GM21390 (cell line): ENCODE measurements around the gene POLR1B.
A peak's percentile ranks its signal among the peaks of the same experiment; 100 is the strongest.
"Not testable (repeated sequence)": the region's sequence is repeated elsewhere in the genome, so short reads cannot be mapped to it uniquely, and the experiment has no call there.

Source experiments
- ATAC-seq: cut with Tn5 transposase; IDR thresholded peaks from one replicate; pipeline ENCODE4 v1.9.1; 2021; ENCODE audit not compliant: unreplicated experiment

POLR1B gene

GRCh38 chr2:112542123-112542983, at the start of gene POLR1B:
TSS of gene POLR1B (plus strand) at chr2:112542465. CDS start at chr2:112542495, 30 bp downstream.
- ATAC-seq: peak; percentile 76

GRCh38 chr2:112493048-112493447, 49.2 kb upstream of the POLR1B start:
- no peak for ATAC-seq

GRCh38 chr2:112493858-112494648, 48.2 kb upstream of the POLR1B start:
- no peak for ATAC-seq

- no peak for ATAC-seq
Measured at GRCh38 chr2:112494828-112495227, 47.4 kb upstream of the POLR1B start.

GRCh38 chr2:112495878-112496277, 46.4 kb upstream of the POLR1B start:
- not testable (repeated sequence) for ATAC-seq

GRCh38 chr2:112500850-112501484, 41.3 kb upstream of the POLR1B start:
- ATAC-seq: not testable (repeated sequence)

GRCh38 chr2:112509239-112509998, 32.8 kb upstream of the POLR1B start:
- ATAC-seq: not testable (repeated sequence)

- no peak for ATAC-seq
Measured at GRCh38 chr2:112516801-112517200, 25.5 kb upstream of the POLR1B start.

GRCh38 chr2:112518807-112519206, 23.5 kb upstream of the POLR1B start:
- ATAC-seq: no peak

- no peak for ATAC-seq
Measured at GRCh38 chr2:112519506-112519905, 22.8 kb upstream of the POLR1B start.

GRCh38 chr2:112520234-112520783, 22.0 kb upstream of the POLR1B start:
- no peak for ATAC-seq

- ATAC-seq: no peak
Measured at GRCh38 chr2:112523291-112523777, 18.9 kb upstream of the POLR1B start.

- ATAC-seq: not testable (repeated sequence)
Measured at GRCh38 chr2:112524276-112524675, 18.0 kb upstream of the POLR1B start.

- no peak for ATAC-seq
Measured at GRCh38 chr2:112528541-112528940, 13.7 kb upstream of the POLR1B start.

- ATAC-seq: no peak
Measured at GRCh38 chr2:112529757-112530156, 12.5 kb upstream of the POLR1B start.

GRCh38 chr2:112530728-112531127, 11.5 kb upstream of the POLR1B start:
- no peak for ATAC-seq

- no peak for ATAC-seq
Measured at GRCh38 chr2:112534826-112535225, 7.4 kb upstream of the POLR1B start.

GRCh38 chr2:112536665-112537064, 5.6 kb upstream of the POLR1B start:
- not testable (repeated sequence) for ATAC-seq

GRCh38 chr2:112539306-112539705, 3.0 kb upstream of the POLR1B start:
- no peak for ATAC-seq

GRCh38 chr2:112540906-112541305, 1.4 kb upstream of the POLR1B start:
- ATAC-seq: no peak
